GM18505 (cell line): Measurements from ENCODE around the gene NR2E3.

Experiments used
- ATAC-seq: cut with Tn5 transposase; IDR thresholded peaks from one replicate; pipeline ENCODE4 v1.9.1; 2021; ENCODE audit not compliant: unreplicated experiment
- POLR2A ChIP-seq: IDR thresholded peaks from 4 replicates; pipeline ENCODE4 v1.6.1; 2011; ENCODE audit warnings: borderline replicate concordance; ENCODE audit not compliant: insufficient read depth, insufficient read length; ENCODE audit errors: extremely low read depth

The NR2E3 gene

DNA sequence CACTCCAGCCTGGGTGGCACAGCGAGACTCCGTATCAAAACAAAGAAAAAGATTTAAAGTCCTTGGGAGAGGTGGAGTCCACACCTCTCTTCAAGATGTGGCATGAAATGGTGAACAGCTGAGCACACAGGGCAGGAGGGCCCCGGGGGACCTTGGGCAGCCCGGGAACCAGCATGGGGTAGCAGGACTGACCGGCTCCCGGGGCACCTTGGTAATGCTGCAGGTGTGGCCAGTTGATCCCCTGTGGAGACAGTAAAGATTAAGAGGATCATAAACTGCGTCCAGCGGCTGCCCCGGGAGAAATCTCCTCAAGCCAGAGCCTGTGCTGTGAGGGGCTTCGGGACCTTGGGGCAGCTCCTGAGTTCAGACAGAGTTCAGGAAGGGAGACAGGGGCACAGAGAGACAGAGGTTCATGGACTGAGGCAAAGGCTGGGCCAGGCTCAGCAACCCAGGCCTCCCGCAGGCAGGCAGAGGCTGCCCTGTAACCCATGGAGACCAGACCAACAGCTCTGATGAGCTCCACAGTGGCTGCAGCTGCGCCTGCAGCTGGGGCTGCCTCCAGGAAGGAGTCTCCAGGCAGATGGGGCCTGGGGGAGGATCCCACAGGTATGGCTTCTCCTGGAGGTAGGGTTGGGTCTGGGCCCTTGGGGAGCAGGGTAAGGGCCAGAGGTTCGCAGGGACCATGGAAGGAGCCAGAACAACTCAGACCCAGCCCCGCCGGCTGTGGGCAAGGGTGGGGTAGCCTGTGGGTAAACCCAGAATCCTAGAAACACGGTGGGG, at the start of gene NR2E3:
TSS of gene NR2E3 (plus strand) at position 299 of the 780 bp plus-strand sequence. CDS start at position 489, 190 bp downstream.
- ATAC-seq, result no peak
- no peak for TF ChIP-seq POLR2A

DNA sequence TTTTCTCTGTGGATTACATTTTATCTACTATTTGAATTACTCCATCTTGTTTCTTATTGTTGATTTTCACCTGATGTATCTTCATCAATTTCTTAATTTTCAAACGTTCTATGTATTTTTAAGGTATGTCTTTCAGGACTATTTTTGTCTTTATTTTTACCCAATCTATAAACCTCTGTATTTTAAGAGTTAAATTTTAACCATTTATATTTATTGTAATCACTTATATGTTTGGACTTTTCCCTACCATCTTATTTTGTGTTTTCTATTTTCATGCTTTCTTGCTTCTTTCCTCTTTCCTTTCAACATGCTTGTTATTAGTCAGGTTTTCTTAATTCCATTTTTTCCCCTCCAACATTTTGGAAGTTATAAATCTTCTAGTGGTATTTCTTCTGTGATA, 49.5 kb upstream of the NR2E3 start:
- ATAC-seq, result no peak
- no peak for TF ChIP-seq POLR2A

DNA sequence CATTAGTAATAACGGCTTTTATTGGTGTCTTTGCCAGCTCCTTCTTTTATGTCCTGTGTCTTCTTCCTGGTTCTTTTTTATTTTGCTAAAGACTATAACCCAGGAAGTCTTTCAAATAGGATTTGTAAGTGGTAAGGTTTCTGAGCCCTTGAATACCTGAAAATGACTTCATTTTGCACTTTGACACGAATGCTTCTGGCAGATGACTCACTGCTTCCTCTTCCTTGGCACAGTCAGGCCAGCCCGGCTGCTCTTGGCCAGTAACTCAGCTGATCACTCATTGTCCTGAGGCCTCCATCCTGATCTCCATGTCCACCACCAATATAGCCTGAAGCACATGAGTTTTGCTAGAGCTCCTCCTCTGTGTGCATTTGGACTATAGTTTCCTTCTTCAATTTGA, 48.7 kb upstream of the NR2E3 start:
- no peak for ATAC-seq

DNA sequence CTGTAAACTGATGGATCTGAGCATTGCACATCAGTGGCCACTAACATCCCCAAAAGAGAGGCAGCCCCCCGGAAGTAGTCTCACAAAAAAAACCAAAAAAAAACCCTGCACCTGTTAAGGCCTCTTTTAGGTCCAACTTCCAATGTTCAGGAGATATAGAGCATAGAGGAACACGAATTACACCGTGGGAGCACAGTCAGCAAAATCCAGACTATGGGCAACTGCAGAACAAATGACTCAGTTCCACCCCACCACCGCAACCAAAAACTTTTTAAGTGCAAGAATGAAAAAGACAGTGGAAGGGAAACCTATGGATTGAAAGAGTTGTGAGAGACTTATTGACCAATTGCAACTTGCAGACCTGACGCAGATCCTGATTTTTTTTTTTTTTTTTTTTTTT, 42.2 kb upstream of the NR2E3 start:
- no peak for ATAC-seq
- TF ChIP-seq POLR2A, result no peak

More for the DNA sequence above, 48.7 kb upstream of the NR2E3 start:
- no peak for TF ChIP-seq POLR2A

DNA sequence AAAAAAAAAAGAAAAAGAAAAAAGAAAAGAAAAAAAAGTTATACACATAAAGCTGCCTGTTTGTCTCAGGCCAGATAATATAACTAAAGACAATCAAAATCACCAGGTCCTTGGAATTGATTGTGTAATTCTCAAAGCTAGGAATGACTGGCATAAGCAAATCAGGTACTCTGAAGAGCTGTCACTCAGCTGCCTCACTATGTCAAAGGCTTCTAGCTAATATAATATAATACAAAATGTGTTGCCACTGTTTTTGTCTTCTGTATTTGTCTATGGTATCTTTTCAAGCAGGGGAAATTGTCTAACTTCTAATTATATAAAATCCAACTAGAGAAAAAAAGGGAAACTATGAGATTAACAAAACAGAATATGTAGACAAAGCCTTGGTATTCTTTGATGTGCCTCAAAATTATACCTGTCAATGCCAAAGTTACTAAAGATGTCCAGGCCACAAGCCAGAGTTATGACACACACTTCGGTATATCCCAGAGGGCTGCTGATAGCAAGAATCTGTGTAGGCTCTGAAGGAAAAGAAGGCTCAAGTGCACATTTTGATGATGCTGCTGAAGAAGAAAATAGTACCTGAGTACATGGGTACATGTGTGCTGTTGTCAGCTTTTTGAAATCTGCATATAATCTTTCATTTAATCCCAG, 37.0 kb upstream of the NR2E3 start:
- no peak for ATAC-seq
- TF ChIP-seq POLR2A, result no peak

DNA sequence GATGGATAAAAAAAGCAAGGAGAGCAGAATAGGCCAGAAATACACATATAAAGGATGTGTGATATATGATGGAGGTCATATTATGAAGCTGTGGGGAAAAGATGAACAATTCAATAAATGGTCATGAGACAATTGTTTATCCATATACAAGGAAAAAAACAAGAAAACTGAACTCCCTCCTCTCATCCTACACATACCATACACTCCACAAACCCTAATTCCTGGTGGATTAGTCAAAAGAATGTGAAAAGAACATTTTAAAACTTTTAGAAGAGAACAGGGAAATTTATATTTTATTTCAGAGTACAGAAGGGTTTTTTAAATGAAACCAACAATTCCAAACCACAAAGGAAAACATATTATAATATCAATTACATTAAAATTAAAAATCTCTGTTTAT, 34.5 kb upstream of the NR2E3 start:
- no peak for ATAC-seq
- no peak for TF ChIP-seq POLR2A

DNA sequence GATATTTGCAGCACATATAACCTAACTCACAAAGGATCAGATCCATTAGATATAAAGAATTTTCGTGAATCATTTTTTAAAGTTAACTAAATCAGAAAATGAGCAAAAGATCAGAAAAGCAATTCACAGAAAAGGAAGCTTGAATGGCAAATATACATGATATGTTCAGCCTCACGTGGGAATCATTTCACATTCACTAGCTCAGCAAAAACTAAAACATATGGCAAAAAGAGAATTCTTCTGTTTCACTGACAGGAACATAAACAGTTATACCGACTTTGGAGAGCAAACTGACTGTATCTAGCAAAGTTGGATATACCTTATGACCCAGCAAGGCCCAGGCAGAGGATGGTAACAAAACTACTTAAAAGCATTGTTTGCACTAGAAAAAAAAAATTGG, 34.0 kb upstream of the NR2E3 start:
- no peak for TF ChIP-seq POLR2A
- ATAC-seq, result no peak

DNA sequence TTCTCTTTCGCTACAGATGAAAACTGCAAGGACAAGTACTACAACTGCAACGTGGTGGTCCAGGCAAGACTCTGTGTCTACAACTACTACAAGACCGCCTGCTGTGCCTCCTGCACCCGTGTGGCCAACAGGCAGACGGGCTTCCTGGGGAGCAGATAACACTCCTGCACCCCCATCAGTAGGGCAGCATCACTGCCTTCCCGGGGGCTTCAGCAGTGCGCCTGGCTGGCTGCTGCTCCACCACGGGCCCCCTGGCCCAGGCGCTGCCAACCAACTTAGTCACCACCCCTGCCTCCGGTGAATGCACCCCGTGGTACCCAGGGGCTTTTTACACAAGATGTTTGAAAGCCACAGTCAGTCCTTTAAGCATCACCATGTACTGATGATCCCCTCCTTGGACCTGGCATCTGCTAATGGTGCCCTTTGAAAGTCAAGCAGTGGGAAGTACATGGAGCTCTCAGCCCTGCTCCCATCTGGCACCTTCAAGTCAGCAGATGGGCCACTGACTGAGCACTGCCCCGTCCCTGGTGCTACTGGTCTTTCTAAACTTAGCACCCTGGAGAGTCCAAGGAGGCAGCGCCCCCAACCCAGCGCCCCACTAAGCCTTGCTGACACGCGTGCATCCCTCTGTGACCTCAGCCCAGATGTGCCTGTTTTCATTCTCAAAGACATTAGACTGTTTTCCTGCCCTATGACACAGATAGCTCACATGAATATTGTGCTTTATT, 33.0 kb upstream of the NR2E3 start:
- ATAC-seq, result no peak
- no peak for TF ChIP-seq POLR2A

DNA sequence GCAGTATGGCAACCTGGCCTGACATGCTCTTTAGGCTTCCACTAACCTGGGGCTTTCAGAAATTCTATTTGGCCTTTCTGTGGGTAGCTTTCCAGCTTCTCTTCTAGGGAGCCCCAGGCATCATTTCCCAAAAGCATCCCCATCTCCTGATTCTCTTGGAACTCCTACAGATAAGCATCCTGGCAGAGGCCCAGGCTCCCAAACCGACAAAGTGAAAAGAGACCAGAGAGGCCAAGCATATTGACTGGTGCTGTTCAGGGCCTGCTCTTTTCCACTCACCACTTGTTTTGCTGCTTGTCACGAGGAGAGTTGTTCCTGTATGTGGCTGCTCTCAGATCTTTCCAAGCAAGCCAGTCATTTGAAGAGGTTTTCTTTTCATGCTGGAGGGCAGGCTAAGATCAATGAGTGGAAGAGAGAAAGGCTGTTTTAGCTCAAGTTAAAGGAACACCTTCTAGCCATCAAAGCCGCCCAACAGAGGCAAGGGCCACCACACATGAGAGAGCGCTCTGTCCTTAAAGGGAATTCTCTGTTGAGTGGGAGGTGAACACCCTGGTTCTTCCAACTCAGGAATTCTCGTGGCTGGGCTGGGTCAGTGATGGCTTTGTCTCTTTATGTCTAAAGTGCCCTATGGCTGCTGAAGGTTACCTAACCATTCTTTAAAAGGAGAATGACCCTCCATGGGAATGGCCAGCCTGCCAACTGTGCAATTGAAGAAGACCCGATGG, 31.1 kb upstream of the NR2E3 start:
- no peak for ATAC-seq
- no peak for TF ChIP-seq POLR2A

DNA sequence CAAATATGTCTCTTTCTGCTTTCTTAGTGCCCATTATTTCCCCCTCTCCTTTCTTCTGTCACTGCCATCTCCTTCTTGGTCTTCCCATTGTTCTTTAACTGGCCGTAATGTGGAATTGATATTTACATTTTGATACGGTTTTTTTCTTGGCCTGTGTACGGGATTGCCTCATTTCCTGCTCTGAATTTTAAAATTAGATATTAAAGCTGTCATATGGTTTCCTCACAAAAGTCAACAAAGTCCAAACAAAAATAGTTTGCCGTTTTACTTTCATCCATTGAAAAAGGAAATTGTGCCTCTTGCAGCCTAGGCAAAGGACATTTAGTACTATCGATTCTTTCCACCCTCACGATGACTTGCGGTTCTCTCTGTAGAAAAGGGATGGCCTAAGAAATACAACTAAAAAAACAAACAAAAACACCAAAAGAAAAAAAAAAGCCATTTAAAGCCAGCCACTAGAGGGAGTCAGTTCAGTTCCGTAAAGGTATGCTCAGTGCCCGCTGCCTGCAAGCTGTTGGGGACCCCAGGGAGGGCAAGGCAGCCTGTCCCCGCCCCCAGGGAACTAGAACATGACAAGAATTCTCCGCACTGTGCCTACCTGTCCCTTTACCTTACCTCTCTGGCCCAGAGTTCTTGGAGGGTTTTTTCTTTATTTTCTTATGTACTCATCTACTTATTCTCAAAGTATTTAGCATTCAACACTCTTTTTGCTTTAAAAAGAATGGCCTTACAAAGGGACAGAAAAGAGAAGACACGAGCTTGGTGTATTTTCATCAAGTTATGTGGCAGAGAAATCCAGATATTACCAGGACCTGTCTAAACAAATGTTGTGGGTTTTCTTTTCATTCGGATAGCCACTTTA, 30.0 kb upstream of the NR2E3 start:
- no peak for TF ChIP-seq POLR2A
- no peak for ATAC-seq

DNA sequence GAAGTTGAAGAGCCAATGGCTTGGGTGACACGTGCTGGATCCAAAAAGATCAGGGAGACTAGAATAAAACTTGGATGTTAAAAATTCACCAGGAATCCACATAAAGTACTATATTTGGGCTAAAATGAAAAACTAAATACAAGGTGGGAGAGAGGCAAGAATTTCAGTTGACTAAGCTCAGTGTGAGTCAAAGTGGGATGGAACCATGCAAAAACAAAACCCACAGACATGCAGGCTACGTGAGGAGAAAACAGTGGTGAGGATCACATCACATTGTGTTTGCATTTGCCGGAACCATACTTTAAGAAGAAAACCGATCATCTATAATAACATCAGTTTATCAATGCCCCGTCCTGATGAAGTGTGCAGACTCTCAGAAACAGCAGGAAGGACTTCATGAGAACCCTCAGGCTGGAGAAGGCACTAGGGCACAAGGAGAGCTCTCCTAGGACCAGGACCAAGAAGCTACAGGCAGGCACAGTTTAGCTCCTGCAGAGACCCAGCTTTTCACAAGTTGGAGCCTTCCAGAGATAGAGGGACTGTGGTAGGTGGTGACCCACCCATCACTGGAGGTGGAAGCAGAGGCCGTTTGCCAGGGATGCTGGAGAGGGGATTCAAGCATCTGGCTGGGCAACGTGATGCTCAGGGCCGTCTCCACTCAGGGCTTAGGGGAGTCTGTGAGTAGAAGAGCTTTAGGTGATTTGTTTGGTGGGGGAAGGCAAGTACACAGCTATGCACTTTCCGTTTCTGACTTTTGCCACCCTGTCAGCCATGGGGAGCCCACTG, 29.0 kb upstream of the NR2E3 start:
- no peak for TF ChIP-seq POLR2A
- no peak for ATAC-seq

DNA sequence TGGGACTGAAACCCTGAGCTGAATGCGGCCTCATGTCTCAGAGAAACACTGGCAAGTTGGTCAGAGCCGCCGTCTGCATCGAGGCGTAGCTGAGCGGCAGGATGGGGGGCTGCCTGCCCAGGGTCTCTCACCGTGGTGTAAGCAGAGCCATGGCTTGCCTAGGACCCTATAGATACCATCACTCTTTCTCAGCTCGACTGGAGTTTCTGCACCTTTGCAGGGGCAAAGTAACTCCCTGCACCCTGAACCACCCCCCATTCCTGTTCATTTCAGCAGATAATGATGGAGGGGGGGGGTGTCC, 28.4 kb upstream of the NR2E3 start:
- TF ChIP-seq POLR2A, result no peak
- no peak for ATAC-seq
